Spleen (tissue), 11 donors: Measurements from ENCODE around the gene ACLY. TPM values are rescaled to one million over a fixed set of nuclear protein-coding genes. Genes with fewer than 3 reads are reported as not detected.

Source experiments
- DNase-seq: peaks from one replicate; pipeline ENCODE4 v3.0.0-alpha.2; 2020
- H3K27ac ChIP-seq, 8 donors: fragments of 200-600 bp; sonication (generic) in 7 of 8; 1 replicate in 4 of 8; 2 replicates in 4 of 8; pipeline versions ENCODE4 v1.5.0 to v1.8.0; 2016 to 2021; ENCODE audit warnings: inconsistent platforms in 4 of 8, mild to moderate bottlenecking in 4 of 8, moderate library complexity in 1 of 8
- H3K27me3 ChIP-seq, 7 donors: fragments of 200-600 bp; sonication (generic) in 6 of 7; replicated peaks in 1 of 7; 1 replicate in 4 of 7; 2 replicates in 3 of 7; pipeline versions ENCODE4 v1.5.0 to v1.8.0; 2016 to 2021; ENCODE audit warnings: inconsistent platforms in 3 of 7, mild to moderate bottlenecking in 1 of 7
- H3K36me3 ChIP-seq, 6 donors: fragments of 200-600 bp; sonication (generic) in 5 of 6; 1 replicate in 4 of 6; 2 replicates in 2 of 6; pipeline versions ENCODE4 v1.5.0 to v1.8.0; 2016 to 2021; ENCODE audit warnings: inconsistent platforms in 2 of 6
- H3K4me1 ChIP-seq, 6 donors: fragments of 200-600 bp; sonication (generic) in 5 of 6; 1 replicate in 3 of 6; 2 replicates in 3 of 6; pipeline versions ENCODE4 v1.5.0 to v1.8.0; 2016 to 2021; ENCODE audit warnings: inconsistent platforms in 3 of 6
- H3K4me3 ChIP-seq, 8 donors: fragments of 200-600 bp; sonication (generic) in 7 of 8; 1 replicate in 4 of 8; 2 replicates in 4 of 8; pipeline versions ENCODE4 v1.5.0 to v1.8.0; 2016 to 2021; ENCODE audit warnings: inconsistent platforms in 4 of 8, mild to moderate bottlenecking in 4 of 8, moderate library complexity in 2 of 8
- H3K9me3 ChIP-seq, 8 donors: fragments of 200-600 bp; sonication (generic) in 7 of 8; 1 replicate in 4 of 8; 2 replicates in 4 of 8; pipeline versions ENCODE4 v1.5.0 to v1.8.0; 2016 to 2021; ENCODE audit warnings: inconsistent platforms in 4 of 8
- POLR2A ChIP-seq, 3 donors: fragments of 450-650 bp; IDR thresholded peaks; one replicate each; pipeline ENCODE4 v1.5.1; 2017; ENCODE audit warnings: antibody characterized with exemption in 3 of 3, mild to moderate bottlenecking in 1 of 3
- POLR2AphosphoS5 ChIP-seq, 3 donors: sonication (generic); formaldehyde crosslinking; IDR thresholded peaks; one replicate each; pipeline ENCODE4 v1.5.1; 2017; ENCODE audit warnings: antibody characterized with exemption in 3 of 3
- WGBS, 5 donors: extraction: QIAGEN DNeasy Blood & Tissue Kit in 3 of 5; methylation state at CpG; one replicate each; pipeline versions ENCODE4 v1.1.5 to v1.1.7; 2013 to 2018; 5-methylcytosine and 5-hydroxymethylcytosine counted together
- intact Hi-C: fragments of 100-400 bp; cut with DNase I; formaldehyde crosslinking; loops from one replicate; pipeline ENCODE4 v1.15.0; 2023; ENCODE audit warnings: low total_unique reads
- polyA plus RNA-seq, 3 donors: library from polyadenylated mRNA; stranded (reverse); fragments of 200-250 nt; gene quantifications; one replicate each; pipeline ENCODE4 v1.2.1, GENCODE V29; 2013
- total RNA-seq, 7 donors: library from RNA; depleted of rRNA in 3 of 7; stranded (reverse); fragments of >200 nt in 3 of 7; fragmentation: NEBNext Ultra II Directional in 4 of 7; extraction: Animal tissue kit (Norgen Biotek cat#: 25700) in 4 of 7; gene quantifications; one replicate each; pipeline versions ENCODE4 v1.1.0 to v1.2.1, GENCODE V29; 2016 to 2021
- TF ChIP-seq, protein P1 (sequence below), 11 experiments: fragments of 200-600 bp in 7 of 11; fragments of 450-650 bp in 4 of 11; sonication (generic) in 4 of 11; IDR thresholded peaks in 8 of 11; conservative IDR thresholded peaks in 3 of 11; 1 replicate in 7 of 11; 2 replicates in 4 of 11; pipeline versions ENCODE4 v1.4.0 to v1.8.0; 2016 to 2021; ENCODE audit warnings: antibody characterized with exemption in 11 of 11, inconsistent platforms in 4 of 11, mild to moderate bottlenecking in 1 of 11
- donor health status: healthy with polysubstance abuse.
- donor health status: DM: no; HTN: no; CAD: no; lungs with moderate emphysema.
- donor health status: DM: no; HTN: no; CAD: no.
- donor health status: Bipolar disorder and iron deficiency.
- donor health status: healthy.
- donor health status: DM: no; HTN: no; CAD: no.
- donor health status: DM: yes; HTN: yes; CAD: no.

The ACLY gene
- total and polyA plus RNA-seq, 10 donors = 17.7 to 112 (median 80.2) TPM

DNA sequence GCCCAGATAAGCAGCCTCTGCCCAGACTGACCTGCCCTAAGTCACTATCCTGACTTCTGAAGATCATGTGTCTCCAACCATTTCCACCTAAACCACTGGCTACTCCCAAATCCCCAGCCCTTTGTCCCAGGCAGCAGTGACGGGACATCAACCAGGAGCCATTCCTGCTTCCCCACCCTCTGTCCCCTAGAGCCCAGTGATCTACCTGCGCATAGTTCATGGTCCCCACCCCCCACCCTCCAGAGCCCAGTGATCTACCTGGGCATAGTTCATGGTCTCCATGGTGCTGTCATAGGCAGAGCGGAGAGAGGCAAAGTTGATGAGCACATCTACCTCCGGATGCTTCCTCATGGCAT lies 26.8 kb downstream of the ACLY start:
- H3K4me3 ChIP-seq = no peak overlapping the region
- WGBS, 5 donors = 94 to 100% (median 96%) methylated on average over 4 of the region's 4 CpGs

GRCh38 chr17:41891135-41892020 lies 27.4 kb downstream of the ACLY start:
- peaks cover 0 to 15% (median 0%) of the 10 kb centered on the region in 6 donors for H3K4me1 ChIP-seq
- TF ChIP-seq POLR2A (IDR thresholded peaks at IDR 0.05) (no peak), POLR2AphosphoS5 (IDR thresholded peaks at IDR 0.05) (no peak)
- TF ChIP-seq, protein P1, sequence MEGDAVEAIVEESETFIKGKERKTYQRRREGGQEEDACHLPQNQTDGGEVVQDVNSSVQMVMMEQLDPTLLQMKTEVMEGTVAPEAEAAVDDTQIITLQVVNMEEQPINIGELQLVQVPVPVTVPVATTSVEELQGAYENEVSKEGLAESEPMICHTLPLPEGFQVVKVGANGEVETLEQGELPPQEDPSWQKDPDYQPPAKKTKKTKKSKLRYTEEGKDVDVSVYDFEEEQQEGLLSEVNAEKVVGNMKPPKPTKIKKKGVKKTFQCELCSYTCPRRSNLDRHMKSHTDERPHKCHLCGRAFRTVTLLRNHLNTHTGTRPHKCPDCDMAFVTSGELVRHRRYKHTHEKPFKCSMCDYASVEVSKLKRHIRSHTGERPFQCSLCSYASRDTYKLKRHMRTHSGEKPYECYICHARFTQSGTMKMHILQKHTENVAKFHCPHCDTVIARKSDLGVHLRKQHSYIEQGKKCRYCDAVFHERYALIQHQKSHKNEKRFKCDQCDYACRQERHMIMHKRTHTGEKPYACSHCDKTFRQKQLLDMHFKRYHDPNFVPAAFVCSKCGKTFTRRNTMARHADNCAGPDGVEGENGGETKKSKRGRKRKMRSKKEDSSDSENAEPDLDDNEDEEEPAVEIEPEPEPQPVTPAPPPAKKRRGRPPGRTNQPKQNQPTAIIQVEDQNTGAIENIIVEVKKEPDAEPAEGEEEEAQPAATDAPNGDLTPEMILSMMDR (IDR thresholded peaks at IDR 0.05 in 8 of 11, conservative IDR thresholded peaks at IDR 0.05 in 3 of 11) = no peak
- no peak for DNase-seq
- no peak overlapping the region for H3K4me3 ChIP-seq
- no peaks in the 10 kb centered on the region for H3K27me3 ChIP-seq
- H3K9me3 ChIP-seq = no peaks in the 10 kb centered on the region
- intact Hi-C loops = no loop called here
- H3K27ac ChIP-seq = no peak overlapping the region
- 94 to 98% (median 96%) methylated on average over 7 of the region's 7 CpGs for WGBS, 5 donors
- H3K36me3 ChIP-seq = peaks cover 3 to 100% (median 92%) of the 10 kb centered on the region in 6 donors

More for the DNA sequence above, 26.8 kb downstream of the ACLY start:
- Histone ChIP-seq H3K36me3 (peaks cover 3 to 100% (median 92%) of the 10 kb centered on the region in 6 donors), H3K9me3 (no peaks in the 10 kb centered on the region), H3K27ac (no peak overlapping the region), H3K27me3 (no peaks in the 10 kb centered on the region), H3K4me1 (peaks cover 0 to 15% (median 0%) of the 10 kb centered on the region in 6 donors)
- intact Hi-C loops = no loop called here
- DNase-seq = no peak
- TF ChIP-seq, protein P1 (IDR thresholded peaks at IDR 0.05 in 8 of 11, conservative IDR thresholded peaks at IDR 0.05 in 3 of 11) = no peak
- TF ChIP-seq POLR2A (IDR thresholded peaks at IDR 0.05) (no peak), POLR2AphosphoS5 (IDR thresholded peaks at IDR 0.05) (no peak)

GRCh38 chr17:41888332-41888965 lies 30.3 kb downstream of the ACLY start:
- no peak for DNase-seq
- Histone ChIP-seq H3K9me3 (no peaks in the 10 kb centered on the region), H3K36me3 (peaks cover 4 to 100% (median 96%) of the 10 kb centered on the region in 6 donors), H3K27ac (no peak overlapping the region), H3K4me1 (peaks cover 0 to 7% (median 0%) of the 10 kb centered on the region in 6 donors), H3K4me3 (no peak overlapping the region), H3K27me3 (no peaks in the 10 kb centered on the region)
- TF ChIP-seq POLR2A (IDR thresholded peaks at IDR 0.05) = no peak
- TF ChIP-seq POLR2AphosphoS5 (IDR thresholded peaks at IDR 0.05) = no peak
- TF ChIP-seq, protein P1 (IDR thresholded peaks at IDR 0.05 in 8 of 11, conservative IDR thresholded peaks at IDR 0.05 in 3 of 11) = no peak
- 83 to 90% (median 84%) methylated on average over 6 of the region's 6 CpGs for WGBS, 5 donors
- intact Hi-C loops = no loop called here

DNA sequence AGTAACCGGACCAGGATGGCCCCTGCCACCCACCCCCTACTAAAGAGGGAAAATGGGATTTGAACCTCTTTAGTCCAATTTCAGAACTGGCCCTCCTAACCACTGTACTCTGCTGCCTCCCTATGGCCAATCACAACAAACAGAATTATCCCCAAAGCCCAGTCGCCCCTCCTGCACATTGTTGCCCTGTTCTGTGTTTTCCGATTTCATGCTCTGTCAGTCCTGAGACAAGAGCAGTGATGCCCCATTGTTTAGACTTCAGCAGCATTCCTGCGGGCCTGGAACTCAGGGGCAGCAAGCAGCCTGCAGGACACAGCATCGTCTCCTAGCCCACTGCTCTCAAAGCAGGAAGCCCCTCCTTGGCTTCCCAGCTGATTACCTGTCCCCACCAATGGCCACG lies 33.0 kb downstream of the ACLY start:
- H3K4me3 ChIP-seq = no peak overlapping the region
- peak overlapping the region in 5 of 8 donors; percentile 4 to 66 (median 46) for H3K27ac ChIP-seq
- WGBS, 5 donors = 90 to 94% (median 92%) methylated on average over 6 of the region's 6 CpGs
- intact Hi-C loops = no loop called here
- TF ChIP-seq, protein P1 (IDR thresholded peaks at IDR 0.05 in 8 of 11, conservative IDR thresholded peaks at IDR 0.05 in 3 of 11) = peak in 1 of 11 experiments; percentile 16
- TF ChIP-seq POLR2AphosphoS5 (IDR thresholded peaks at IDR 0.05) = no peak
- H3K36me3 ChIP-seq = peaks cover 4 to 100% (median 92%) of the 10 kb centered on the region in 6 donors
- DNase-seq = no peak
- H3K9me3 ChIP-seq = no peaks in the 10 kb centered on the region
- H3K27me3 ChIP-seq = no peaks in the 10 kb centered on the region
- peaks cover 0 to 7% (median 0%) of the 10 kb centered on the region in 6 donors for H3K4me1 ChIP-seq
